PC-3 (cell line): Measurements from ENCODE around the gene GOLGB1. TPM values are rescaled to one million over a fixed set of nuclear protein-coding genes. Genes with fewer than 3 reads are reported as not detected.

Source experiments
- ATAC-seq: fragments of 200-7000 bp; cut with Tn5 transposase; 2 replicates; pipeline ENCODE4 v1.9.1; 2020; ENCODE audit warnings: mild to moderate bottlenecking, moderate library complexity
- BruUV-seq: library from RNA; stranded (reverse); fragments of 400-500 nt; replicated peaks from 2 replicates; lab custom pipeline; 2021; lab: Mats Ljungman, UMichigan
- CTCF ChIA-PET: fragments of 300-600 bp; sonication (Branson Sonifier 250); formaldehyde crosslinking; loops from one replicate; lab custom pipeline; 2022; ENCODE audit warnings: antibody characterized with exemption; lab: Charles Lee
- POLR2A ChIA-PET: fragments of 300-600 bp; sonication (Branson Sonifier 250); formaldehyde crosslinking; loops from one replicate; lab custom pipeline; 2022; ENCODE audit warnings: antibody characterized with exemption; ENCODE audit not compliant: unreplicated experiment; lab: Charles Lee
- DNase-seq: peaks from one replicate; pipeline ENCODE4 v3.0.0-alpha.2; 2015
- H2AFZ ChIP-seq: fragments of 300-600 bp; sonication (generic); 2 replicates; pipeline ENCODE4 v1.6.0; 2016; ENCODE audit warnings: antibody characterized with exemption, low read length
- H3F3A ChIP-seq: fragments of 300-600 bp; sonication (generic); one replicate; pipeline ENCODE4 v1.6.0; 2017; ENCODE audit warnings: antibody characterized with exemption, low read length, control low read depth, mild to moderate bottlenecking; ENCODE audit not compliant: unreplicated experiment
- H3K27ac ChIP-seq: fragments of 300-600 bp; sonication (generic); 2 replicates; pipeline ENCODE4 v1.5.1; 2016; ENCODE audit warnings: mild to moderate bottlenecking, low read length
- H3K27me3 ChIP-seq: fragments of 300-600 bp; sonication (generic); 2 replicates; pipeline ENCODE4 v1.6.1; 2016; ENCODE audit warnings: low read length, mixed read lengths
- H3K36me3 ChIP-seq: fragments of 300-600 bp; sonication (generic); 2 replicates; pipeline ENCODE4 v1.6.1; 2016; ENCODE audit warnings: low read depth, mixed run types, low read length, mixed read lengths
- H3K4me1 ChIP-seq: fragments of 300-600 bp; sonication (generic); 2 replicates; pipeline ENCODE4 v1.5.1; 2016; ENCODE audit warnings: low read length; ENCODE audit not compliant: insufficient read depth
- H3K4me2 ChIP-seq: fragments of 300-600 bp; sonication (generic); 2 replicates; pipeline ENCODE4 v1.6.0; 2016; ENCODE audit warnings: low read length
- H3K4me3 ChIP-seq: fragments of 300-600 bp; sonication (generic); 2 replicates; pipeline ENCODE4 v1.5.1; 2016; ENCODE audit warnings: mild to moderate bottlenecking, low read length, mixed read lengths
- H3K79me2 ChIP-seq: fragments of 300-600 bp; sonication (generic); 2 replicates; pipeline ENCODE4 v1.6.1; 2017; ENCODE audit warnings: low read length, mixed read lengths
- H3K9ac ChIP-seq: fragments of 300-600 bp; sonication (generic); 2 replicates; pipeline ENCODE4 v1.6.0; 2016; ENCODE audit warnings: mild to moderate bottlenecking, low read length
- H3K9me2 ChIP-seq: fragments of 300-600 bp; sonication (generic); replicated peaks from 2 replicates; pipeline ENCODE4 v1.6.1; 2016; ENCODE audit warnings: mixed run types, low read length, mixed read lengths
- H3K9me3 ChIP-seq: fragments of 300-600 bp; sonication (generic); 2 replicates; pipeline ENCODE4 v1.6.1; 2016; ENCODE audit warnings: low read length, mixed read lengths
- H4K20me1 ChIP-seq: fragments of 300-600 bp; sonication (generic); 2 replicates; pipeline ENCODE4 v1.6.1; 2016; ENCODE audit warnings: low read length, mixed read lengths
- EZH2 ChIP-seq: fragments of 300-600 bp; sonication (generic); IDR thresholded peaks from one replicate; pipeline ENCODE4 v1.6.1; 2017; ENCODE audit warnings: antibody characterized with exemption, mild to moderate bottlenecking, low read length; ENCODE audit not compliant: unreplicated experiment
- EZH2phosphoT487 ChIP-seq: fragments of 300-600 bp; sonication (generic); IDR thresholded peaks from 2 replicates; pipeline ENCODE4 v1.6.1; 2018; ENCODE audit warnings: mild to moderate bottlenecking, antibody characterized with exemption, low read length, borderline replicate concordance
- intact Hi-C: fragments of 100-400 bp; cut with micrococcal nuclease; formaldehyde crosslinking; loops from 2 replicates; pipeline ENCODE4 v1.9.0; 2023
- total RNA-seq: library from RNA; depleted of rRNA; stranded (reverse); fragments of >200 nt; gene quantifications from 2 replicates; pipeline ENCODE4 v1.2.3, GENCODE V29; 2014
- TF ChIP-seq, protein P1 (sequence below): fragments of 300-600 bp; sonication (generic); conservative IDR thresholded peaks from 2 replicates; pipeline ENCODE4 v1.5.1; 2017; ENCODE audit warnings: antibody characterized with exemption, low read depth, mild to moderate bottlenecking, low read length

GOLGB1 gene
- total RNA-seq, 1 experiment from 2014 or later: 31.6 TPM

GRCh38 chr3:121624147-121624899, 125.2 kb downstream of the GOLGB1 start:
- no peaks in the 10 kb centered on the region for H3K36me3 ChIP-seq
- no peak overlapping the region for H3K4me3 ChIP-seq
- POLR2A ChIA-PET: no interaction called here
- no peak overlapping the region for H3K9ac ChIP-seq
- intact Hi-C loops: no loop called here
- no peaks in the 10 kb centered on the region for H3K4me1 ChIP-seq
- no peaks in the 10 kb centered on the region for H3F3A ChIP-seq
- ATAC-seq (no peak), DNase-seq (no peak)
- no peaks in the 10 kb centered on the region for H3K9me3 ChIP-seq
- H4K20me1 ChIP-seq: no peaks in the 10 kb centered on the region
- no peaks in the 10 kb centered on the region for H3K9me2 ChIP-seq
- CTCF ChIA-PET: no interaction called here
- H3K27me3 ChIP-seq: peaks cover 31% of the 10 kb centered on the region; the same call in 1 of the 2 replicates
- H3K4me2 ChIP-seq: no peak overlapping the region
- no peak overlapping the region for H3K27ac ChIP-seq
- no peak overlapping the region for H2AFZ ChIP-seq
- TF ChIP-seq, protein P1, sequence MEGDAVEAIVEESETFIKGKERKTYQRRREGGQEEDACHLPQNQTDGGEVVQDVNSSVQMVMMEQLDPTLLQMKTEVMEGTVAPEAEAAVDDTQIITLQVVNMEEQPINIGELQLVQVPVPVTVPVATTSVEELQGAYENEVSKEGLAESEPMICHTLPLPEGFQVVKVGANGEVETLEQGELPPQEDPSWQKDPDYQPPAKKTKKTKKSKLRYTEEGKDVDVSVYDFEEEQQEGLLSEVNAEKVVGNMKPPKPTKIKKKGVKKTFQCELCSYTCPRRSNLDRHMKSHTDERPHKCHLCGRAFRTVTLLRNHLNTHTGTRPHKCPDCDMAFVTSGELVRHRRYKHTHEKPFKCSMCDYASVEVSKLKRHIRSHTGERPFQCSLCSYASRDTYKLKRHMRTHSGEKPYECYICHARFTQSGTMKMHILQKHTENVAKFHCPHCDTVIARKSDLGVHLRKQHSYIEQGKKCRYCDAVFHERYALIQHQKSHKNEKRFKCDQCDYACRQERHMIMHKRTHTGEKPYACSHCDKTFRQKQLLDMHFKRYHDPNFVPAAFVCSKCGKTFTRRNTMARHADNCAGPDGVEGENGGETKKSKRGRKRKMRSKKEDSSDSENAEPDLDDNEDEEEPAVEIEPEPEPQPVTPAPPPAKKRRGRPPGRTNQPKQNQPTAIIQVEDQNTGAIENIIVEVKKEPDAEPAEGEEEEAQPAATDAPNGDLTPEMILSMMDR: no peak
- no peak for TF ChIP-seq EZH2phosphoT487
- no peak for TF ChIP-seq EZH2
- no peaks in the 10 kb centered on the region for H3K79me2 ChIP-seq
- BruUV-seq: no TSS peak

DNA sequence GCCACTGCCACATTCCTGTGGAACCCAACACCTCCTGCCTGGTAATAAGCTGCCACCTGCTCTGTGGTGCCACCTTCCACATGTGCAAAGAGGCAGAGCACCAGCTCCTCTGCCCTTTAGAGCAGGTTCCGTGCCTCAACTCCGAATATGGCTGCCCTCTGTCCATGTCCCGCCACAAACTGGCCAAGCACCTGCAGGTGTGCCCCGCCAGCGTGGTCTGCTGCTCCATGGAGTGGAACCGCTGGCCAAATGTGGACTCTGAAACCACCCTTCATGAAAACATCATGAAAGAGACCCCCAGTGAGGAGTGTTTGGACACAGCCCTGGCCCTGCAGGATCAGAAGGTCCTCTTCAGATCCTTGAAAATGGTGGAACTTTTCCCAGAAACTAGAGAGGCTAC, 128.1 kb downstream of the GOLGB1 start:
- H3K27me3 ChIP-seq: peaks cover 31% of the 10 kb centered on the region; the same call in 1 of the 2 replicates
- intact Hi-C loops: no loop called here
- H3K9me2 ChIP-seq: no peaks in the 10 kb centered on the region
- ChIA-PET POLR2A (no interaction called here), CTCF (no interaction called here)
- no peaks in the 10 kb centered on the region for H3K36me3 ChIP-seq
- no peak overlapping the region for H3K4me3 ChIP-seq
- no peaks in the 10 kb centered on the region for H3F3A ChIP-seq
- no peaks in the 10 kb centered on the region for H4K20me1 ChIP-seq
- DNase-seq (no peak), ATAC-seq (no peak)
- no peaks in the 10 kb centered on the region for H3K9me3 ChIP-seq
- TF ChIP-seq EZH2: no peak
- TF ChIP-seq EZH2phosphoT487: no peak
- TF ChIP-seq, protein P1: no peak
- H2AFZ ChIP-seq: no peak overlapping the region
- no peaks in the 10 kb centered on the region for H3K79me2 ChIP-seq
- H3K4me2 ChIP-seq: no peak overlapping the region
- H3K4me1 ChIP-seq: no peaks in the 10 kb centered on the region
- H3K27ac ChIP-seq: no peak overlapping the region
- H3K9ac ChIP-seq: no peak overlapping the region
- no TSS peak for BruUV-seq

- peaks cover 31% of the 10 kb centered on the region; the same call in 1 of the 2 replicates for H3K27me3 ChIP-seq
- H3K9me3 ChIP-seq: no peaks in the 10 kb centered on the region
- ChIA-PET CTCF (no interaction called here), POLR2A (no interaction called here)
- no peak overlapping the region for H3K9ac ChIP-seq
- H3F3A ChIP-seq: no peaks in the 10 kb centered on the region
- TF ChIP-seq EZH2 (no peak), EZH2phosphoT487 (no peak)
- TF ChIP-seq, protein P1: no peak
- no peaks in the 10 kb centered on the region for H3K36me3 ChIP-seq
- H3K9me2 ChIP-seq: no peaks in the 10 kb centered on the region
- no peak overlapping the region for H2AFZ ChIP-seq
- H3K79me2 ChIP-seq: no peaks in the 10 kb centered on the region
- DNase-seq (no peak), ATAC-seq (no peak)
- no peaks in the 10 kb centered on the region for H4K20me1 ChIP-seq
- H3K27ac ChIP-seq: no peak overlapping the region
- no peaks in the 10 kb centered on the region for H3K4me1 ChIP-seq
- BruUV-seq: no TSS peak
- H3K4me2 ChIP-seq: no peak overlapping the region
- H3K4me3 ChIP-seq: no peak overlapping the region
- intact Hi-C loops: no loop called here
Measured at GRCh38 chr3:121619691-121620090, 129.8 kb downstream of the GOLGB1 start.
